H1 (cell line): ENCODE data around the gene TMEM63A. TPM values are rescaled to one million over a fixed set of nuclear protein-coding genes. Genes with fewer than 3 reads are reported as not detected.

ENCODE experiments used
- BRCA1 ChIP-seq: IDR thresholded peaks from 2 replicates; pipeline ENCODE4 v1.6.1; 2012; ENCODE audit warnings: low read depth, low read length, improper control_type of control experiment
- SIX5 ChIP-seq: IDR thresholded peaks from 2 replicates; pipeline ENCODE4 v1.6.1; 2011; ENCODE audit warnings: mild to moderate bottlenecking, low read depth, low read length
- polyA plus RNA-seq, 7 experiments: library from polyadenylated mRNA; depleted of rRNA in 3 of 7; stranded (reverse) in 5 of 7; unstranded in 2 of 7; fragments of >200 nt in 5 of 7; fragments of 200-250 nt in 2 of 7; gene quantifications; 1 replicate in 5 of 7; 2 replicates in 1 of 7; 4 replicates in 1 of 7; pipeline versions ENCODE4 v1.2.1 to v1.2.3, GENCODE V29; 2011 to 2013; ENCODE audit warnings: missing spikeins in 2 of 7, mixed read lengths in 2 of 7
- total RNA-seq: library from RNA; stranded (reverse); fragmentation: NEBNext Ultra II Directional; extraction: Animal tissue kit (Norgen Biotek cat#: 25700); gene quantifications from 2 replicates; pipeline ENCODE4 v1.2.1, GENCODE V29; 2021

The TMEM63A gene
- total and polyA plus RNA-seq, 2 of the 8 experiments (the other 6 are each of a cell fraction or from before 2014, with no cell fraction given) = 26.1 to 55.4 TPM

DNA sequence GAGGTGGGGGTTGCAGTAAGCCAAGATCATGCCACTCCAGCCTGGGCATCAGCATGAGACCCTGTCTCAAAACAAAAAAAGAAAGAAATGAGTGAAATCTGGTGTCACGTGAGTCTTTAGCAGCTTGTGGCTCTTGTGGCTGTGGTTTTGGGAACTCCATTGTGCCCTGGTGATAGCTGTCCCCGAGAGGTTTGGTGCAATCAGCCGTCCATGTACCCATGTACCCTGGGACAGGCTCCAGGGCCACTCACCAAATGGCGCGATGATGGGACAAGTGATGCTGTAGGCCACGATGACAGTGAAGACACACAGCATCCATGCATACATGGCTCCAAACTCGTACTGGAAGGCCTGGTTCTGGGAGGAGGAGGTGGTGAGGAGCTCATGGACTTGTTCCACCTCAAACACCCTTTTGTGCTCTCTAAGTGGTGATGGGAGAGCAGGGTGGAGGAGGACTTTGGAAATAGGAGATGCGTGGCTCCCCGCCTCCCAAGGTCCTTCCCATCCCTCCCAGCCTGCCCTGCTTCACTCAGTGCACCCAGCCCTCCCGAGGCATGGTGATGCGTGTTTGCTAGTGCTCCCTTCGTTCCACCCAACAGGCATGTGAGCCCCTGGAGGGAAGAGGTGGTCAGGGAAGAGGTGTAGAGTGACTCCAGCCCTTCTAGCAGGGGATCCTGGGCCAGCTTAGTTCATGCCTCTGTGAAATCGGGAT lies 29.6 kb downstream of the TMEM63A start (continued):
- TF ChIP-seq SIX5 (no peak), BRCA1 (no peak)
